Measurements from ENCODE around the gene ELF4.

Gene ELF4

GRCh38 chrX:130047416-130047815 is 62.9 kb downstream of the ELF4 start:
- no peak for DNase-seq (ENCODE audit: low read depth in 2 of 2)

- DNase-seq (ENCODE audit: low read depth in 2 of 2): no peak
These were observed 70.5 kb downstream of the ELF4 start for GRCh38 chrX:130039847-130040246.

- DNase-seq (ENCODE audit: low read depth in 2 of 2): no peak
These were observed 76.1 kb downstream of the ELF4 start for GRCh38 chrX:130034178-130034577.

- DNase-seq (ENCODE audit: low read depth in 2 of 2): no peak
These were observed 77.7 kb downstream of the ELF4 start for GRCh38 chrX:130032552-130032951.

GRCh38 chrX:130030826-130031225 is 79.5 kb downstream of the ELF4 start:
- DNase-seq (ENCODE audit: low read depth in 2 of 2): no peak

GRCh38 chrX:130028196-130028595 is 82.1 kb downstream of the ELF4 start:
- peak; percentile 5 to 27 for DNase-seq (ENCODE audit: low read depth in 2 of 2)

GRCh38 chrX:130027569-130027968 is 82.7 kb downstream of the ELF4 start:
- DNase-seq (ENCODE audit: low read depth in 2 of 2): no peak

GRCh38 chrX:130025256-130025655 is 85.0 kb downstream of the ELF4 start:
- no peak for DNase-seq (ENCODE audit: low read depth in 2 of 2)

- peak; percentile 32 to 57 for DNase-seq (ENCODE audit: low read depth in 2 of 2)
These were observed 86.2 kb downstream of the ELF4 start for GRCh38 chrX:130024127-130024526.

GRCh38 chrX:130020661-130021324 is 89.5 kb downstream of the ELF4 start:
- DNase-seq (ENCODE audit: low read depth in 2 of 2): no peak

- no peak for DNase-seq (ENCODE audit: low read depth in 2 of 2)
These were observed 92.2 kb downstream of the ELF4 start for GRCh38 chrX:130018143-130018542.

- DNase-seq (ENCODE audit: low read depth in 2 of 2): no peak
These were observed 95.1 kb downstream of the ELF4 start for GRCh38 chrX:130015181-130015580.
